RCC 7860 (cell line): ENCODE results near the gene GRIK4.
"Not testable (repeated sequence)": the region's sequence is repeated elsewhere in the genome, so short reads cannot be mapped to it uniquely, and the experiment has no call there.

Source experiments
- DNase-seq: peaks from one replicate; pipeline ENCODE4 v3.0.0-alpha.2; 2015; ENCODE audit warnings: low spot score
- FAIRE-seq: peaks from 2 replicates; lab custom pipeline; 2012; peaks lifted over from hg19 to GRCh38; lab: Jason Lieb, UNC

The GRIK4 gene

DNA sequence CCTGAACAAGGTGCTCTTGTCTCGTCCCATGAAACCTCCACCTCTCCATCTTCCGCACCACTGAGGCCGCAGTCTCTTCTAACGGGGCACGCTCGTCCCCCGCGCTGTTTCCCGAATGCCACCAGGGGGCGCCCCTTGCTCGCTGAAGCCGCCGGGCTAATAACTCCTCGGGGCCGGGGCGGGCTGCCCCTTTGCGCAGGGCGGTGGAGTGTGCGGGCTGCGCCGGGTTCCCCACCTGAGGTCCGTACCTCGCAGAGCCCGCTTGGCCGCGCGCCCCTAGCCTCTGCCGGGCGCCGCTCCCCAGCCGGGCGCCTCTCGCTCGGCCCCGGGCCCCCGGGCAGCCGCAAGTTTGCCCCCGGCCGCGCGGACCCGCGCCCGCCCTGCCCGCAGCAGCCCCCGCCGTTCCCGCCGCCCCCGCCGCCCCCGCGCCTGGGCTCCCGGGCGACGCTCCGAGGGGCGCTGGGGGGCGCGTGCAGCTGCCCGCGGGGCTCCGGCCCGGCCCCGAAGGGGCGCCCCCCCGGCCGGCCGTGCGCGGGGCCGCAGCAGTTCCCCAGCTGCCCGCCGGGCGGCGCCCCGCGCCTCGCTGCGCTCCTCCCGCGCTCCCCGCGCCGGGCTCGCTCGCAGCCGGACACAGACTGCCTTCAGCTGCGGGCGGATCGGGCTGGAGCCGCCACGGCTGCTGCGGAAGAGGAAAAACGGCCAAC, at the start of gene GRIK4:
Gene GRIK4, plus strand, starts transcription at position 633 of the 704 bp plus-strand sequence. CDS start 148,571 bp downstream, outside the sequence.
- FAIRE-seq: no peak
- DNase-seq: peak; percentile 45

DNA sequence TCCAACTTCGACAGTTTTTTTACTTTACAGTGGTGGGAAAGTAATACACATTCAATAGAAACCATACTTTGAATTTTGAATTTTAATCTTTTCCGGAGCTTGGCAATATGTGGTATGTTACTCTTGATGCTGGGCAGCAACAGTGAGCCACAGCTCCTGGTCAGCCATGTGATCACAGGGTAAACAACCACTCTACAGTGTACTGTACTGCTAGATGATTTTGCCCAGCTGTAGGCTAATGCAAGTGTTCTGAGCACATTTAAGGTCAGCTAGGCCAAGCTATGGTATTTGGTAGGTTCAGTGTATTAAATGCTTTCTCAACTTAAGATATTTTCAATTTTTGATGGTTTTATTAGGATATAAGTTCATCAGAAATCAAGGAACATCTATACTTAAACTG, 48.7 kb upstream of the GRIK4 start:
- DNase-seq (no peak), FAIRE-seq (no peak)

GRCh38 chr11:120465921-120466534, 45.5 kb upstream of the GRIK4 start:
- no peak for FAIRE-seq
- DNase-seq: no peak

GRCh38 chr11:120467627-120468026, 43.9 kb upstream of the GRIK4 start:
- no peak for FAIRE-seq
- DNase-seq: peak; percentile 16

DNA sequence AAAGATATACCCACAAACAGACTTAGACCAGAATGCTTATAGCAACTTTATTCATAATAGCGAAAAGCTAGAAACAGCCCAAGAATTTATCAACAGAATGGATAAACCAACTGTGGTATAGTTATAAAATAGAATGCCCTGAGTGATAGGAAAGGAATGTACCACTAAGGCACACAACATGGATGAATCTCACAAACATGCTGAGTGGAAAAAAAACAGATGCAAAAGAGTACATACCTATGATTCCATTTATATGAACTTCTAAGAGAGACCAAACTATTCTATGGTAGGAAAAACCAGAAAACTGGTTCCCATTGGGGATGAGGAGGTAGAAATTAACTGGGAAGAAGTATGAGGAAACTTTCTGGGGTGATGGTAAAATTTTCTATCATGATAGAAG, 40.4 kb upstream of the GRIK4 start:
- FAIRE-seq (no peak), DNase-seq (no peak)

GRCh38 chr11:120471994-120472393, 39.6 kb upstream of the GRIK4 start:
- FAIRE-seq (no peak), DNase-seq (no peak)

- DNase-seq (no peak), FAIRE-seq (no peak)
These were observed 38.0 kb upstream of the GRIK4 start for GRCh38 chr11:120473503-120473902.

- peak; percentile 62 for DNase-seq
- FAIRE-seq: peak; percentile 23
These were observed 29.4 kb upstream of the GRIK4 start for GRCh38 chr11:120482149-120482548.

GRCh38 chr11:120484722-120485121, 26.8 kb upstream of the GRIK4 start:
- DNase-seq (no peak), FAIRE-seq (no peak)

GRCh38 chr11:120486138-120486537, 25.4 kb upstream of the GRIK4 start:
- FAIRE-seq: no peak

GRCh38 chr11:120489799-120490198, 21.7 kb upstream of the GRIK4 start:
- FAIRE-seq: no peak
- no peak for DNase-seq

More at GRCh38 chr11:120486138-120486537, 25.4 kb upstream of the GRIK4 start:
- no peak for DNase-seq

GRCh38 chr11:120492486-120492885, 19.1 kb upstream of the GRIK4 start:
- no peak for DNase-seq
- no peak for FAIRE-seq

- FAIRE-seq (no peak), DNase-seq (no peak)
These were observed 17.0 kb upstream of the GRIK4 start for GRCh38 chr11:120494595-120494994.

DNA sequence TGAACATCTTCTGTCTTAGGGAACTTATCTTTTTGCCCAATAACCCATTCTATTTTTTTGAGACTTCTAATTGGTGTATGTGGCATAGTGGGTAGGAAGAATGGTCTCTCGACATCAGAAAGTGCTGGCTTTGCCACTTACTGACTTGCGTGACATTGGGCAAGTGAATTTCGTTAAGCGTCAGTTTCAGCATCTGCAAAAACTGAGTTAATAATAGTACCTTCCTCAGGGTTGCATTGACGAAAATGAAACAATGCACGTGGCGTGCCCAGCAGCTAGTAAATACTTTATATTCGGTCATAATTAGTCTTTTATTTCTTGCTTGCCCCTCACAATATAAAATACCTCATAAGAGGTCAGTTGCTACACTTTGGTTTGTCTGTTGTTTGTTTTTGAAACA, 12.5 kb upstream of the GRIK4 start:
- DNase-seq (no peak), FAIRE-seq (no peak)

- FAIRE-seq (no peak), DNase-seq (no peak)
These were observed 11.7 kb upstream of the GRIK4 start for GRCh38 chr11:120499859-120500258.

DNA sequence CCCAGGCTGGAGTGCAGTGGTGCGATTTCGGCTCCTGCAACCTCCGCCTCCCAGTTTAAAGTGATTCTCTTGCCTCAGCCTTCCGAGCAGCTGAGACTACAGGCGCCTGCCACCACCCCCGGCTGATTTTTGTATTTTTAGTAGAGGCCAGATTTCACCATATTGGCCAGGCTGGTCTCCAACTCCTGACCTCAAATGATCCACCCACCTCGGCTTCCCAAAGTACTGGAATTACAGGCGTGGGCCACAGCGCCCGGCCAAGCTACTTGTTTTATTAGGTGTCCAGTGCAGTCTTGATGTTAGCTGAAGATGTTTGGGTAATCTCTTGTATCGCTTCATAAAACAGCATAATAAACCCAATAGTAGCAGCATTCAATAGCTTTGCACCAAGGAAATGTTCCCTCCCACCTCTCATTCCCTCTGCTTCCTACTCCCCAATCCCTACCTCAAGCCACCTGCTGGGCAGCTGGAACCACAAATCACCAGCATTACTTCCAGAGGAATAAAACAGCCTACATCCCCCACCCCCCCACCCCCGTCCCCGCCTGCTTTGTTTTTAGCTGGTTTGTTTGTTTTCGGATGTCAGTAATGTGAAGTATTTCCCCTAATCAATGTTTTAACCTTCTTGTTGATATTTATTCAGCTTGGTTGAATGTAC, 11.0 kb upstream of the GRIK4 start:
- no peak for DNase-seq
- FAIRE-seq: no peak

GRCh38 chr11:120501440-120501839, 10.1 kb upstream of the GRIK4 start:
- DNase-seq (no peak), FAIRE-seq (no peak)

GRCh38 chr11:120501976-120502755, 9.4 kb upstream of the GRIK4 start:
- no peak for DNase-seq
- FAIRE-seq: no peak

DNA sequence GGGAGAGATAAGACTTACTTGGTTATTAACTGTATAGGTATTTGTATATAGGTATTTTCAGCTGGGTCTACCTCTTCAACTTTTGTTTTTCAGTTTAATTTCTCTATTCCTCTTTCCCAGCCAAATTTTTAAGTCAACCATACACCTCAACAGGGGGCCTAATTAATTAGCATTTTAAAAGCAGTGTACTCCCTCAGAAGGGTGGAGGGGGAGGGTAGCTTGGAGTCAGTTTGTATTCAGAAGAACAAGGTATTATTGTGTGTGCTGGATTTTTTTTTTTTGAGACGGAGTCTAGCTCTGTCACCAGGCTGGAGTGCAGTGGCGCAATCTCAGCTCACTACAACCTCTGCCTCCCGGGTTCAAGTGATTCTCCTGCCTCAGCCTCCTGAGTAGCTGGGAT, 8.0 kb upstream of the GRIK4 start:
- DNase-seq, FAIRE-seq: not testable (repeated sequence)

GRCh38 chr11:120505801-120506425, 5.6 kb upstream of the GRIK4 start:
- no peak for FAIRE-seq

More at GRCh38 chr11:120505801-120506425, 5.6 kb upstream of the GRIK4 start:
- no peak for DNase-seq
